ENCODE data around the gene CTBS.

Gene CTBS

DNA sequence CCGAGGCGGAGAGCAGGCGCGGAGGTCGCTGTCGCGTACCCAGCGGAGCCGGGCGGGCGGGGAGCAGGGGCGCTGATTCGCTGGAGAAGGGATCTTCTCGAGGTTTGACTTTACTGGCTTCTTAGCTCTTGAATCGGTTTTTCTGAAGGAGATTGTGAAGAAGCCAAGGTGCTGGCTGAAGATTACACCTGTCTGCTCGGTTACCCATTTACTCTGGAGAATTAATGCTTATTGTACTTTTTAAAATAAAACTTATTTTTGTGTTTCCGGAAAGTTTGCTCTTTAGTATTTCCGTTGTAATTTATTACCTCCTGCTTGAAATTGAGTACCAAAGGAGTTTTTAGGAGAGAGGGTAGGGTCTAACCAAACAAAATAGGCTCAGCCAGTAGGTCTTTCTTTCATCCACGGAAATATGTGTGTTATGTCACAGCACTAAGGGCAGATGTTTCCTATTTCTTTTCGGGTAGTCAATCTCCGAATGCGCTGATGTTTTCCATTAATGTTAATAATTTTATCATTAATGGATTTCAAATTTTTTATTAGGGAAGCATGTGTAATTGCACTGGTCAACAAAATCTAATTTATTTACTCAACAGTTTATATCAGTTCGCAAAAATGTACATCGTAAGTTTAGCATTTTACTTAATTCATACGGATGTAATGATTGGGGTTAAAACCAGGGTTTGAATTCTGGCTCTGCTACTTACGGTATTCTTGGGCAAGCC, 67.3 kb downstream of the CTBS start:
- DNase-seq (ENCODE audit: low read depth, low spot score), result no peak

DNA sequence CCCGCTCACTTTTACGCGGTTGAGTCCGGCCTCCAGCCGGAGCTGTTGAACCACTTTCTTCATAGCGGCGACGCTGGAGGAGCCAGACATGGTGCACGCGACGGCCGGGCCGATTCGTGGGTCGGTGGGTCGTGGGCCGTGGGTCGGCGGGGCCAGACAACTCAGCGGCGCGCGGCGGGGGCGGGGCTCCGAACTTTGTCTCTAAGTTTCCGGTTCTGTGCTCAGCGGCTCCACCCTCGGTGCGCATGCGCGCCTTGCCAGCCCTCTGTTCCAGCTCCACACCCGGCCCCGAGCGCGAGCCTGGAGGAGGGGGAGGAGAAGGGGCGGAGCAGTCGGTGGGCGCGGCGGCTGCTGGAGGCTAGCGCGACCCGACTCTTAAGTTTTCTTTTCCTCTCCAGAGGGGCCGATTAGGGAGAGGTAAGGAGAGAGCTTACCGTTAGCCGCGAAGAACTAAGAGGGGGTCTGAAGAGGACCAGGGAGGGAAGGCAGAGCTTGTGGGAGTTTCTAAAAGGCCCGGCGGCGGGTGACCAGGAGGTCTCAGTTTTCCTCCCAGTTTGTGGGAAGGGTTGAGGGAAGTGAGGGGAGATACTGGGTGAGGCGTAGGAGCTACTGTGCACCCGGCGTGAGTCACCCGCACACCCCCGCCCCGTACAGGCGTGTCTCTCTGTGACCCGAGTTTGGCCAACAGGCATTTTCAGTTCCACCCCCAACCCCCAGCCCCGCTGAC, 68.1 kb downstream of the CTBS start, which contains the start of the genes GNG5 and SPATA1:
Gene GNG5, minus strand, starts transcription at position 580 of the 727 bp plus-strand sequence. Its CDS starts 490 bp downstream, at position 90.
Gene SPATA1, plus strand, starts transcription at position 385 of the 727 bp plus-strand sequence. CDS start 9,974 bp downstream, outside the sequence.
- DNase-seq (ENCODE audit: low read depth, low spot score), result peak; percentile 90

DNA sequence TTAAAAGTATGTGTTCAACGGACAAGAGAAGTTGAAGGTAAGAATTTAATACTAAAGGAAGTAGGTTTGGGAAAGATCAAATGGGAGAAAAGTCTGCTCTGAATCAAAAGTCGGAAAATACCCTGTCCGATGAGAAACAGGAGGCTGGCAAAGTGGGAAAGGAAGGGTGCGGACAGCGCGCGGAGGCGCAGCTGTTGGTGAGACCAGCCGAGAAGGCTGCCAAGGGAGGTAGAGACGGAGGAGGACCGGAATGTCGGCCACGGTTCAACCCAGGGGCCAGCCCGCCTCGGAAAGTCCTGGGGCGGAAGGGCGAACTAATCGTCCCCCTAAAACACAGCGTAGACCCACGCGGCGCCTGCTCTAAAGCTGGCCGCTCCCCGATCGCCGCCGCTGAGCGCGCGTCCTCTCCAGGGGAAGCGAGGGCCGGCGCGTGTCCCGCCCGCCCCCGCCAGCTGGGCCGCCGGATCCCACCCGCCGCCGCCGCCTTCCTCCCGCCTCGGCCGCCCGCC, 68.7 kb downstream of the CTBS start:
- DNase-seq (ENCODE audit: low read depth, low spot score), result no peak

DNA sequence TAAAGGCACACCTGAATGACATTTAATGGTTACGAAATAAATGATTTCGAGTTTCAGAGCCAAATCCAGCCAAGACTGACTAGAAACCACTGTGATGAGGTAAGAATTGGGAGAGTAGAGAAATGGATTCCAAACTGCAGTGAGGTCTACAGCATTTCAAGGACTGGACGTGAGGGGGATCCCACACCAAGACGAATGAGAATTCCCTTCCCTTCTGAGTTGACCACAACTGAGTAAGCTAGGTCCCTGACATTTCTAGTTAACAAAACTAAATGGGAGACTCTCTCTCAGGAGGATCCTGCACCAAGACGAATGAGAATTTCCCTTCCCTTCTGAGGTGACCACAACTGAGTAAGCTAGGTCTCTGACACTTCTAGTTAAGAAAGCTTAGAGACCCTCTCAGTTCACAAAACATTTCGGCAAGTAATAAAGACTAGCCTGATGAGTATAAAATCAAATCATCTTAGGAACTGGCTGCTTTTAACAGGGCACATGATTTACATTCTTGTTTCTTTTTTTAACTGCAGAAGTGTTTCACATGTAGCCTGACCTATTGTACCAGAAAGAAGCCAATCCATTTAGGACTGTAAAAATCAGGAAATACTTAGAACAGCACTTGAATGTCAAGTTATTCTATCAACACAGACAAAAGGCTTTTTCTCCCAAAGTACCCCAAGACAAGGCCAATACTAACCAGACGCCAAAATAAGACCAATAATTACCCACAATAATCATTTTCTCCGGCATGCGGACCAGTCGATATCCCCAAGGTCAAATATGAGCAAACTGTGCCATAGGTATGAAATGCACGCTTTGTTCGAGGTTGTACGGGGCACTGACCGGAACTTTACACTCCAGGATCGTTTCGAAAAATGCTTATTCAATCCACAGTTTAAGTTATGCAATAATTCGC, 69.4 kb downstream of the CTBS start:
- DNase-seq (ENCODE audit: low read depth, low spot score), result no peak

DNA sequence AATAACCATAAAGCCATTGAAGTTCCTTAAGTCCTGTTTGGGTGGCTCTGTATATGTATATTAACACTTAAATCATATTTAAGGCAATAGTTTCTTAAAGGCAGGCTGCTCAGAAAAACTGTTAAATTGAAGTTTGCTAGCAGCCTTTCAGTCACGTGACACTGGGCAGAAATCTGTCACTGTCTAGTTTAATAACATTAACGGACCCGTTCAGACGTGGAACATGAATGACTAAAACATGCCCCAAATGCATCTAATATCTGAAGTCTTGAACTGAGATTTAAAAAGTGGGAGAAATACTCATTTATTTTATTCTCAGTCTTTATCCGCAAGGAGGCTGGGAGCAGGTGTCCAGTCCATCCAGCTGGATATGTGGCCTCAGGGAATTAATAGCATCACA, 71.3 kb downstream of the CTBS start:
- no peak for DNase-seq (ENCODE audit: low read depth, low spot score)

Measured in smooth muscle cell of the brain vasculature (primary cell).